Epithelial cell of esophagus (primary cell): ENCODE results near the gene NANS.

Experiments used
- DNase-seq: peaks from one replicate; pipeline ENCODE4 v3.0.0; 2010; ENCODE audit warnings: low read depth
- H3K4me3 ChIP-seq: 2 replicates; pipeline ENCODE4 v1.5.1; 2011; ENCODE audit warnings: mild to moderate bottlenecking, low read length, control low read depth
- TF ChIP-seq, protein P1 (sequence below): IDR thresholded peaks from 2 replicates; pipeline ENCODE4 v1.5.1; 2011; ENCODE audit warnings: low read depth, mild to moderate bottlenecking, low read length, control low read depth, inconsistent platforms; ENCODE audit not compliant: insufficient read depth; ENCODE audit errors: missing control alignments

NANS gene

DNA sequence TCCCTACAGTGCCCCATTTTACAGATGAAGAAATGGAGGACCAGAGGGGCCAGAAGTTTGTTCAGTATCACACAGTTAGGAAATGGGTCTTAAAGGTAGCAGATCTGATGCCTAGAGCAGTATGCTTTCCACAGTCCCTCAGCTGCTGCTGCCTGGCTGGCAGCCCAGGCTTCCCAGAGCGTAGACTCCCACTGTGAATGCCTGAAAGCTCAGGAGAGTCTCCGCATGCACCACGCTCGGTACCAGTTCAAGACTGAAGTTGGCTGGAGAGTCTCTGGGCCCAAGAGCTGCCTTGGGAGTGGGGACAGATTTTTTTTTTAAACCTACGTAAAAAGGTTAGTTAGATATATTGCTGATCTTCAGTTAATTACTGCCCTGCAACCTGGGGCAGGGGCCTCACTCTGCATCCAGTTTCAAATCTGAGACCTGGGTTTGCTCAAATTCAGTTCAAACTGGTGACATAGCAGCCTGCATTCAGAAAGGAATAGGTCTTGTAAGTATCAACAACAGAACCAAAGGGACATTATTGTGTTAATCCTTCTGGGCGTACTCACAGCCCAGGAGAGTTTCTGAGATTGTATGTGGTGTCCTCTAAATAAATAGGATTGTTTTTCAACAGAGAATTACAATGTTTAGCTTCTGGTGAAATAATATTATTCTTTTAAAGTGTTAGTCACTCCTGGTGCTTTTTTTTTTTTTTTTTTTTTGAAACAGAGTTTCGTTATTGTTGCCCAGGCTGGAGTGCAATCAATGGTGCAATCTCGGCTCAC lies 8.3 kb downstream of the NANS start:
- TF ChIP-seq, protein P1, sequence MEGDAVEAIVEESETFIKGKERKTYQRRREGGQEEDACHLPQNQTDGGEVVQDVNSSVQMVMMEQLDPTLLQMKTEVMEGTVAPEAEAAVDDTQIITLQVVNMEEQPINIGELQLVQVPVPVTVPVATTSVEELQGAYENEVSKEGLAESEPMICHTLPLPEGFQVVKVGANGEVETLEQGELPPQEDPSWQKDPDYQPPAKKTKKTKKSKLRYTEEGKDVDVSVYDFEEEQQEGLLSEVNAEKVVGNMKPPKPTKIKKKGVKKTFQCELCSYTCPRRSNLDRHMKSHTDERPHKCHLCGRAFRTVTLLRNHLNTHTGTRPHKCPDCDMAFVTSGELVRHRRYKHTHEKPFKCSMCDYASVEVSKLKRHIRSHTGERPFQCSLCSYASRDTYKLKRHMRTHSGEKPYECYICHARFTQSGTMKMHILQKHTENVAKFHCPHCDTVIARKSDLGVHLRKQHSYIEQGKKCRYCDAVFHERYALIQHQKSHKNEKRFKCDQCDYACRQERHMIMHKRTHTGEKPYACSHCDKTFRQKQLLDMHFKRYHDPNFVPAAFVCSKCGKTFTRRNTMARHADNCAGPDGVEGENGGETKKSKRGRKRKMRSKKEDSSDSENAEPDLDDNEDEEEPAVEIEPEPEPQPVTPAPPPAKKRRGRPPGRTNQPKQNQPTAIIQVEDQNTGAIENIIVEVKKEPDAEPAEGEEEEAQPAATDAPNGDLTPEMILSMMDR = no peak
- no peak for DNase-seq
- H3K4me3 ChIP-seq = no peak overlapping the region

DNA sequence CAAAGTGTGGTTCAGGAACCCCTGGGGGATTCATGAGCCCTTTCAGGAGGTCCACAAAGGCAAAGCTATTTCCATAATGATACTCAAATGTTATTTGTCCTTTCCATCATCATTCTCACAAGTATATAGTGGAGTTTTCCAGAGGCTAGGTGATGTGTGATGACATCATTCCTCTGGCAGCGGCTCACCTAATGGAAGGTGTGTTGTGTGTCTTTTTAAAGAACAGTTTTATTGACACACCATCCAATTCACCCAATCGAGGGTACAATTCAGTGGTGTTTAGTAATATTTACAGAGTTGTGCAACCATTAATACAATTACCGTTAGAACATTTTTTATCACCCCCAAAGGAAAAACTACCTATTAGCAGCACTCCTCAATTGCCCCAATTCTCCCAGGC lies 9.7 kb downstream of the NANS start:
- TF ChIP-seq, protein P1 = no peak
- no peak overlapping the region for H3K4me3 ChIP-seq
- no peak for DNase-seq

DNA sequence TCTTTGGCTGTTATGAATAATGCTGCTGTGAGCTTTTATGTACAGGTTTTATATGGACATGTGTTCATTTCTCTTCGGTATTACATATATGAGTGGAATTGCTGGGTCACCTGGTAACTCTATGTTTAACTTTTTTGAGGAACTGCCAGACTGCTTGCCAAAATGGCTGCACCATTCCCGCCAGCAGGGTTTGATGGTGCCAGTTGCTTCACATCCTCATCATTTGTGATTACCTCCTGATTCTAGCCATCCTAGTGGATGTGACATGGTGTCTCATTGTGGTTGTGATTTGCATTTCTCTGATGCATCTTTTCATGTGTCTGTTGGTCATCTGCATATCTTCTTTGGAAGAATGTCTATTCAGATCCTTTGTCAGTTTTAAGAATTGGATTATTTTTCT lies 10.7 kb downstream of the NANS start:
- TF ChIP-seq, protein P1 = no peak
- no peak for DNase-seq
- H3K4me3 ChIP-seq = no peak overlapping the region

DNA sequence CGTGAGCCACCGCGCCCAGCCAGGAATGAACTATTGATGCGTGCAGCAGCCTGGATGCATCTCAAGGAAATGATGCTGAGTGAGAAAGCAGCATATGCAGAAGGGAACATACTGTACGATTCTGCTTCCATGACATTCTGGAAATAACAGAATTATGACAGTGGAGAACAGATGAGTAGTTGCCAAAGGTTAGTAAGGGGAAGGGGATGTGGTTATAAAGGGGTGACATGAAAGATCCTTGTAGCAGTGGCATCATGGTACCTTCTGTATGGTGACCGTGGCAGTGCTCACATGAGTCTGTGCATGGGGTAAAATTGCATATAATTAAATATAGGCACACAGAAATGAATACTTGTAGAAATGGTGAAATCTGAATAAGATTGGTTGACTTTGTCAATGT lies 13.0 kb downstream of the NANS start:
- H3K4me3 ChIP-seq = no peak overlapping the region
- no peak for DNase-seq
- TF ChIP-seq, protein P1 = no peak

DNA sequence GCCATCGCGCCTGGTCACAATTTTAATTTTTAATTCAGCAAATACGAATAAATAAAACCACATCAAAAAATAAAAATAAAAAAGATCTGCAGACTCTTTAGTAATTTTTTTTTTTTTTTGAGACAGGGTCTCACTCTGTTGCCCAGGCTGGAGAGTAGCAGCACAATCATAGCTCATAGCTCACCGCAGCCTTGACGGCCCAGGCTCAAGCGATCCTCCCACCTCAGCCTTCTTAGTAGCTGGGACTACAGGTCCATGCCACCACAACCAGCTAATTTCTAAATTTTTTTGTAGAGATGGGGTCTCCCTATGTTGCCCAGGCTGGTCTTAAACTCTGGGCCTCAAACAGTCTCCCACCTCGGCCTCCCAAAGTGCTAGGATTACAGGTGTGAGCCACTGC lies 14.2 kb downstream of the NANS start:
- no peak for DNase-seq
- H3K4me3 ChIP-seq = no peak overlapping the region
- TF ChIP-seq, protein P1 = no peak

DNA sequence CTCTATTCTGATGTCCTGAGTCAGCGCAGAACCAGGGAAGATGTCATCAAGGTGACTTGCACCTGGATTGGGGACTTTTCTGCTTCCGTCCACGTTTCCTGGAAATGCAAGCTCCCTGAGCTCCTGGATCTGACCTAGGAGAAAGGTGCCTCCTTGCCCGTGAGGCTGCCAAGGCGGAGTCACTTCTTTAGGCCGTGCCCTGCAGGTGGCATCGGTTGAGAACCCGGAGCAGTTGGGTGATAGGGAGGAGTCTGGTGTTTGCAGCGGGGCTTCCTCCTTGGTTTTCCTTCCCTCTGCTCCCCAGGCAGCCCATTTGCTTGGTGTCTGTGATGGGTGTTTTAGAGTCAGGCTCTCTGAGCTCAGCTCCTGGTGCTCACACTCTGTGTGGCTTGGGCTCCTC lies 15.2 kb downstream of the NANS start:
- DNase-seq = no peak
- TF ChIP-seq, protein P1 = no peak
- H3K4me3 ChIP-seq = no peak overlapping the region
